K562 (cell line): Measurements from ENCODE around the gene STAP1. TPM values are rescaled to one million over a fixed set of nuclear protein-coding genes. Genes with fewer than 3 reads are reported as not detected.

ENCODE experiments used
- BCOR ChIP-seq: fragments of 450-650 bp; IDR thresholded peaks from 2 replicates; pipeline ENCODE4 v1.6.1; 2016
- CEBPG ChIP-seq, 3 experiments: fragments of 200-800 bp in 1 of 3; sonication (Bioruptor generic) in 1 of 3; sonication (generic) in 1 of 3; formaldehyde crosslinking in 1 of 3; IDR thresholded peaks in 2 of 3; conservative IDR thresholded peaks in 1 of 3; 2 replicates each; pipeline versions ENCODE4 v1.6.1 to v1.8.0; 2016 to 2022; ENCODE audit warnings: missing compliant biosample characterization in 2 of 3, missing genetic modification characterization in 2 of 3, mild to moderate bottlenecking in 1 of 3, missing genetic modification reagents in 1 of 3
- GTF2A2 ChIP-seq: IDR thresholded peaks from 2 replicates; pipeline ENCODE4 v1.6.1; 2016; ENCODE audit warnings: mild to moderate bottlenecking, missing genetic modification characterization, missing compliant biosample characterization
- NR2F6 ChIP-seq: fragments of 450-650 bp; formaldehyde crosslinking; IDR thresholded peaks from 2 replicates; pipeline ENCODE4 v1.4.0; 2020; ENCODE audit warnings: mild to moderate bottlenecking
- TAL1 ChIP-seq: fragments of 450-650 bp; IDR thresholded peaks from 2 replicates; pipeline ENCODE4 v1.6.1; 2016; ENCODE audit warnings: mild to moderate bottlenecking
- ZNF318 ChIP-seq, 2 experiments: fragments of 450-650 bp; IDR thresholded peaks; 2 replicates each; pipeline ENCODE4 v1.6.1; 2016; ENCODE audit warnings: mild to moderate bottlenecking in 2 of 2, borderline replicate concordance in 1 of 2, low read depth in 1 of 2, moderate library complexity in 1 of 2
- polyA plus RNA-seq, 8 experiments: library from polyadenylated mRNA; depleted of rRNA in 4 of 8; stranded (reverse) in 5 of 8; unstranded in 3 of 8; fragments of >200 nt; fragmentation: Nextera tagmentation in 2 of 8; fragmentation: Illumina TruSeq in 1 of 8; extraction: Ambion mirVana in 2 of 8; extraction: Trizol in 1 of 8; gene quantifications; 2 replicates each; pipeline versions ENCODE4 v1.2.1 to v1.2.3, GENCODE V29; 2011 to 2014; ENCODE audit warnings: inconsistent platforms in 1 of 8, missing spikeins in 1 of 8
- total RNA-seq, 7 experiments: library from RNA; depleted of rRNA in 6 of 7; stranded (reverse); fragments of >200 nt in 6 of 7; fragmentation: Illumina TruSeq in 2 of 7; extraction: Trizol in 2 of 7; gene quantifications; 2 replicates each; pipeline versions ENCODE4 v1.2.1 to v1.2.3, GENCODE V29; 2011 to 2021; ENCODE audit warnings: low replicate concordance in 1 of 7

Gene STAP1
- total and polyA plus RNA-seq, 9 of the 15 experiments (the other 6 are each of a cell fraction or from before 2014, with no cell fraction given) = 0.50 to 5.6 (median 1.4) TPM

- TF ChIP-seq GTF2A2 (tag) = no peak
- TF ChIP-seq TAL1 = peak; percentile 20; the same call in 1 of the 2 replicates
- TF ChIP-seq BCOR = no peak
- TF ChIP-seq NR2F6 (CRISPR knock-in tag) = no peak
- no peak for TF ChIP-seq CEBPG (CRISPR knock-in tag; IDR thresholded peaks at IDR 0.05)
- no peak for TF ChIP-seq CEBPG (tag; conservative IDR thresholded peaks at IDR 0.05 in 1 of 2, IDR thresholded peaks at IDR 0.05 in 1 of 2)
- TF ChIP-seq ZNF318 (IDR thresholded peaks at IDR 0.05; ENCODE audit: borderline replicate concordance in 1 of 2, low read depth in 1 of 2) = no peak
Observed at GRCh38 chr4:67554096-67554495, 4.4 kb upstream of the STAP1 start (continued).
